HepG2 (cell line): Measurements from ENCODE around the gene HDAC4. TPM values are rescaled to one million over a fixed set of nuclear protein-coding genes. Genes with fewer than 3 reads are reported as not detected.
A peak's percentile ranks its signal among the peaks of the same experiment; 100 is the strongest.

Experiments used
- CCAR2 ChIP-seq: fragments of 200-400 bp; formaldehyde crosslinking; optimal IDR thresholded peaks from 2 replicates; pipeline ENCODE3; 2018; ENCODE audit warnings: low read depth, mild to moderate bottlenecking, low read length, moderate library complexity
- GMEB1 ChIP-seq: sonication (generic); formaldehyde crosslinking; IDR thresholded peaks from 2 replicates; pipeline ENCODE4 v1.5.1; 2020; ENCODE audit warnings: missing genetic modification reagents, mild to moderate bottlenecking, borderline replicate concordance
- PAF1 ChIP-seq: IDR thresholded peaks from 2 replicates; pipeline ENCODE4 v1.6.1; 2016; ENCODE audit warnings: missing genetic modification reagents, missing compliant biosample characterization
- RERE ChIP-seq: IDR thresholded peaks from 2 replicates; pipeline ENCODE4 v1.6.1; 2016; ENCODE audit warnings: low read depth, missing genetic modification reagents, missing compliant biosample characterization
- REXO4 ChIP-seq: sonication (generic); formaldehyde crosslinking; IDR thresholded peaks from 2 replicates; pipeline ENCODE4 v1.8.0; 2022; ENCODE audit warnings: missing genetic modification reagents, mild to moderate bottlenecking, borderline replicate concordance
- RNF219 ChIP-seq: sonication (generic); formaldehyde crosslinking; IDR thresholded peaks from 2 replicates; pipeline ENCODE4 v1.5.0; 2020; ENCODE audit warnings: mild to moderate bottlenecking, missing genetic modification reagents
- USF2 ChIP-seq, 2 experiments: sonication (generic) in 1 of 2; formaldehyde crosslinking in 1 of 2; IDR thresholded peaks; 2 replicates each; pipeline versions ENCODE4 v1.5.1 to v1.6.1; 2011 to 2020; ENCODE audit warnings: borderline replicate concordance in 1 of 2, low read depth in 1 of 2, low read length in 1 of 2, mild to moderate bottlenecking in 1 of 2, missing genetic modification reagents in 1 of 2, moderate library complexity in 1 of 2
- ZFY ChIP-seq: sonication (generic); formaldehyde crosslinking; IDR thresholded peaks from 2 replicates; pipeline ENCODE4 v1.4.0; 2020; ENCODE audit warnings: missing genetic modification reagents
- ZNF574 ChIP-seq: sonication (generic); formaldehyde crosslinking; IDR thresholded peaks from 2 replicates; pipeline ENCODE4 v1.4.0; 2020; ENCODE audit warnings: missing genetic modification reagents
- ZNF740 ChIP-seq: sonication (generic); formaldehyde crosslinking; IDR thresholded peaks from 2 replicates; pipeline ENCODE4 v1.4.0; 2020; ENCODE audit warnings: missing genetic modification reagents
- polyA plus RNA-seq, 8 experiments: library from polyadenylated mRNA; depleted of rRNA in 3 of 8; stranded (reverse) in 7 of 8; unstranded in 1 of 8; fragments of >200 nt; fragmentation: Illumina TruSeq in 4 of 8; extraction: Trizol in 4 of 8; gene quantifications; 2 replicates each; pipeline versions ENCODE4 v1.2.1 to v1.2.3, GENCODE V29; 2011 to 2016; ENCODE audit warnings: low read depth in 4 of 8, missing spikeins in 1 of 8, mixed read lengths in 1 of 8; ENCODE audit not compliant: insufficient read depth in 1 of 8
- total RNA-seq, 5 experiments: library from RNA; depleted of rRNA; stranded (reverse); fragments of >200 nt; fragmentation: Illumina TruSeq; extraction: Trizol; gene quantifications; 2 replicates each; pipeline ENCODE4 v1.2.3, GENCODE V29; 2016; ENCODE audit warnings: low read depth in 1 of 5

Gene HDAC4
- total and polyA plus RNA-seq, 2 of the 13 experiments (the other 11 are each of a cell fraction or from before 2014, with no cell fraction given), result 10.1 to 11.5 TPM

GRCh38 chr2:239035361-239035814, 365.4 kb downstream of the HDAC4 start (continued):
- no peak for TF ChIP-seq RERE (CRISPR knock-in tag)
- no peak for TF ChIP-seq PAF1 (CRISPR knock-in tag)
- 0 out of 2 replicates have a peak, but pooled peaks have one; percentile 27 for TF ChIP-seq ZNF574 (CRISPR knock-in tag)
- TF ChIP-seq ZNF740 (CRISPR knock-in tag), result peak; percentile 61; the same call in 1 of the 2 replicates
- TF ChIP-seq USF2 (IDR thresholded peaks at IDR 0.05; ENCODE audit: low read depth, low read length), result no peak
- TF ChIP-seq USF2 (CRISPR knock-in tag; IDR thresholded peaks at IDR 0.05; ENCODE audit: borderline replicate concordance), result no peak
- TF ChIP-seq RNF219 (CRISPR knock-in tag), result no peak
- no peak for TF ChIP-seq REXO4 (CRISPR knock-in tag)
- 0 out of 2 replicates have a peak, but pooled peaks have one; percentile 27 for TF ChIP-seq ZFY (CRISPR knock-in tag)
- TF ChIP-seq CCAR2, result no peak
- no peak for TF ChIP-seq GMEB1
